Fibroblast of the conjunctiva (primary cell): ENCODE measurements around the gene FNDC8.
"Not testable (repeated sequence)": the region's sequence is repeated elsewhere in the genome, so short reads cannot be mapped to it uniquely, and the experiment has no call there.

Source experiments
- DNase-seq: peaks from one replicate; pipeline ENCODE4 v3.0.0-alpha.2; 2010; ENCODE audit warnings: low read depth

The FNDC8 gene

GRCh38 chr17:35121315-35121714, at the start of gene FNDC8:
FNDC8 (plus strand) TSS chr17:35121615; CDS start chr17:35121694, 79 bp downstream.
- no peak for DNase-seq

- no peak for DNase-seq
Observed at GRCh38 chr17:35073183-35073790, 48.1 kb upstream of the FNDC8 start.

- DNase-seq, result no peak
Observed at GRCh38 chr17:35073991-35074627, 47.3 kb upstream of the FNDC8 start.

GRCh38 chr17:35074711-35075707, 46.4 kb upstream of the FNDC8 start:
- DNase-seq, result no peak

- DNase-seq, result no peak
Observed at GRCh38 chr17:35076874-35077273, 44.5 kb upstream of the FNDC8 start.

GRCh38 chr17:35079547-35080423, 41.6 kb upstream of the FNDC8 start:
- DNase-seq, result no peak

- no peak for DNase-seq
Observed at GRCh38 chr17:35080536-35080935, 40.9 kb upstream of the FNDC8 start.

- no peak for DNase-seq
Observed at GRCh38 chr17:35081638-35082037, 39.8 kb upstream of the FNDC8 start.

GRCh38 chr17:35082073-35082657, 39.2 kb upstream of the FNDC8 start:
- no peak for DNase-seq

- DNase-seq, result no peak
Observed at GRCh38 chr17:35083071-35083470, 38.3 kb upstream of the FNDC8 start.

- no peak for DNase-seq
Observed at GRCh38 chr17:35084987-35085386, 36.4 kb upstream of the FNDC8 start.

- no peak for DNase-seq
Observed at GRCh38 chr17:35086164-35086563, 35.3 kb upstream of the FNDC8 start.

GRCh38 chr17:35086931-35087573, 34.4 kb upstream of the FNDC8 start:
- DNase-seq, result no peak

GRCh38 chr17:35087731-35088355, 33.6 kb upstream of the FNDC8 start:
- DNase-seq, result no peak

GRCh38 chr17:35088356-35088880, 33.0 kb upstream of the FNDC8 start:
- no peak for DNase-seq

- DNase-seq, result peak; percentile 41
Observed at GRCh38 chr17:35088881-35089585, 32.4 kb upstream of the FNDC8 start.

GRCh38 chr17:35089586-35090296, 31.7 kb upstream of the FNDC8 start:
- DNase-seq, result no peak

GRCh38 chr17:35090707-35091106, 30.7 kb upstream of the FNDC8 start:
- DNase-seq, result not testable (repeated sequence)

GRCh38 chr17:35094902-35095301, 26.5 kb upstream of the FNDC8 start:
- peak; percentile 75 for DNase-seq
